Hypothalamus (tissue), 51 donors: Measurements from ENCODE around the gene ERICH4.

ENCODE experiments used
- DNase-seq, 51 donors: peaks; one replicate each; lab custom pipeline; 2025; lab: John Stamatoyannopoulos, UW

ERICH4 gene

DNA sequence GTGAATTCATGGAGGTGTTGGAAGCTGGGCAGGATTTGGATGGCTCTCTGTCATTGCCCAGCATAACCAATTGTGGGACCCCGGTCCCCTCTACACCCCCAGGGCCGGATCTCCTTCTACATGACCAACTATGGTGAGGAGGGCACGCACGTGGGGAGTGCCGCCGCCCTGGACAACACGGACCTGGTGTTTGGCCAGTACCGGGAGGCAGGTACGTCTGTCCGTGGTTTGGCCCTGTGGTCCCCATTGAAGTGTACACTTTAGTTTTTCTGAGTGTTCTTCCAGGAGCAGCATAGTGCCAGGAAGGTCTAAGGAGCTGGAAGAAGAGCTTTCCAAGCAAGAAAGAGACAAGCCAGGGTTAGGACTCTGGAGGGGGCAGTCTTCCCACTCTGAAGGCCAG, 29.0 kb upstream of the ERICH4 start:
- no peak for DNase-seq

DNA sequence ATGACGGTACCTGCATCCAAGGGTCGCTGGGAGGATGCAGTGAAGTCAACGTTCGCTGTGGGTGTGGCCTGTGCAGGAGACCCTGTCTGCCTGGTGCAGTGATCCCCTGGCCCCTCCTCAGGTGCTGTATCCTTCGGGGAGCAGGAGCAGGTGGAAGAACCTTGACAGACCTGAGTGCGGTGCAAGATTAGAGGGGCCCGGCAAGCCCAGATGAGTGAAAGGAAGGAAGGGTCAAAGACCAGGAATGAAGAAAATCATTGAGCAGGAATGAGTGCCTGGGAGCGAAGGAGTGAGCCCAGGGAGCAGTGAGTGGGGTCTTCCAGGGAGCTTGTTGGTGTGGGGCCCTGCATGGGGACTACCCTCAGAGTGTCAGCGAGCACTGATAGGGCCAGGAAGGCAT, 28.5 kb upstream of the ERICH4 start:
- no peak for DNase-seq

DNA sequence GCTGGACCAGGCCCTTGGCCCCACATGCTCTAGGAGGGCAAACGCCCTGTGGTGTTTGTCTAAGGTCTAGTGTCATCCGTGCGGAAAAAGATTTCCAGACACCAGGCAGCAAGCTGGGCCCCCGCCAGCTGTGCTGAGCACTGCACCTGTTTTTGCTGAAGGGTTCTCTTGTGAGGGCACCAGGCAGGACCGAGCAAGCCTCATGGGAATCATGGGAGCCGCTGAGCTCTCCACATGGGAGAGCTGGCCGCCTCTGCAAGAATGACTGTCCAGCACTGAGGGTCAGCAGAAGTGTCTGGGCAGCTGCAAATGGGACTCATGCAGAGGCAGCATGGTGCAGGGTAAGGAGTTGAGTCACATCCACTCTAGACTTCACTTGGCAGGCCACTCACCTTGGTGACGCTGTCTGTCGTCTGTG, 27.8 kb upstream of the ERICH4 start:
- DNase-seq = no peak

DNA sequence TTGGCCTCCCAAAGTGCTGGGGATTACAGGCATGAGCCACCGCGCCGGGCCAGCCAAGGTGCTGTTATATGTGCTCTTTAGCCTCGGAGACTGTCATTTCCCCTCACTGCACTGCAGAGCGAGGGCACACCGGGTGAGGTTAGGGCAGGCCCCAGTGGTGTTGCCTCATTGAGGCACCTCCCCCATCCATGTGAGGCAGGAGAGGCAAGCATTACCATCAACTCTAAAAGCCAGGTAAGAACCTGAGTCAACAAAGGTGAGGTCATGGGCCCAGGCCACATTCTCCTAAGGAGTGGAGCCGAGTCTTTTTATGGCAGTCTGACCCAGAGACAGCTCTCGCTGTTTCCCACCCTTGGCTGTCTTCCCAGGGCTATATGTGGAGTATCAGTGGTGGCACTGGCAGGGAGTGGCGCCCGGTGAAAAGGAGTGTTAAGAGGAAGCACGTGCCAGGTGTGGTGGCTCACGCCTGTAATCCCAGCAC, 26.7 kb upstream of the ERICH4 start:
- DNase-seq = no peak

DNA sequence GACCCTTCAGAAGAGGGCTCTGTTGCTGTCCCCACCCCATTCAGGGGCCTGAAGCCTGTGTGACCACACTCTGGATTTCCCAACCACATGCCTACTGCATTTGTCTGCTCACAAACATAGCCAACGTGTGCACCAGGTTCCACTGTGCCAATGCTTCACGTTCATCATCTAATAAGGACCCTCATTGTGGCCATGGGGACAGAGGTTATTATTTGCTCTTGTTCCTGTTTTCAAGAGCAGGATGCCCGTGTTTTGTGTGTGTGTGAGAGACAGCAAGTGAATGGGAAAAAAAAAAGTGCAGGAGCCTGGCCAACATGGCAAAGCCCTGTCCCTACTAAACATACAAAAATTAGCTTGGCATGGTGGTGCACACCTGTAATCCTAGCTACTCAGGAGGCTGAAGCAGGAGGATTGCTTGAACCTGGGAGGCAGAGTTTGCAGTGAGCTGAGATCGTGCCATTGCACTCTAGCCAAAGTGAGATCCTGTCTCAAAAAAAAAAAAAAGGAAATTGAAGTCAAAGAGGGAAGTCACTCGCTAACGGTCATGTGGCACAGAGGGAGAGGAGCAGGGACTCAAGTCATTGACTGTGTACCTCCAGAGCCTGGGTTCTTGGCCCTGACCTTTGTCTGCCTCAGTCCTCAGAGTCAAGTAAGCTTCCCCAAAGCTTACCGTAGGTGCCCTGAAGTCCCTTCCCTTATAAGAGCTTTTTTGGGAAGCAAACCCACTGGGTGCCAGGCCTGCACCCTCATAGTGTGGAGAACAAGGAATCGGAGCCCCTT, 22.7 kb upstream of the ERICH4 start:
- peak in 3 of 51 donors; percentile 9 to 13 (median 11) for DNase-seq

DNA sequence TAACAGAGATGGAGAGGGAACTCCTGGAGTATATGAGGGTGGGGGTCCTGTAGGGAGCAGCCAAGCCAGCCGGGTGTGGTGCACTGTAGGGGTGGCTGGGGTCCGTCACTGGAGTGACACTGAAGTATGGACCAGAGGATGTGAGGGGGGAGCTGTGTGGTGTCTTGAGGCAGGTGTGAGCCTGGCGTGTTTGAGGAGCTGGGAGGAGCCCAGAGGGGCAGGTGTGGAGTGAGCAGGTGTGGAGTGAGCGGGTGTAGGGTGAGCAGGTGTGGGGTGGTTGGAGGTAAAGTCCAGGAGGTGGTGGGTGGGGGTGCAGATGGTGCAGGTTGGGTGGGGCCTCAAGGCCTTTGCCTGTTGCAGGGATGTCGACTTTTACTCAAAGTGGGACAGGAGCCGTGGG, 21.6 kb upstream of the ERICH4 start:
- DNase-seq = no peak

DNA sequence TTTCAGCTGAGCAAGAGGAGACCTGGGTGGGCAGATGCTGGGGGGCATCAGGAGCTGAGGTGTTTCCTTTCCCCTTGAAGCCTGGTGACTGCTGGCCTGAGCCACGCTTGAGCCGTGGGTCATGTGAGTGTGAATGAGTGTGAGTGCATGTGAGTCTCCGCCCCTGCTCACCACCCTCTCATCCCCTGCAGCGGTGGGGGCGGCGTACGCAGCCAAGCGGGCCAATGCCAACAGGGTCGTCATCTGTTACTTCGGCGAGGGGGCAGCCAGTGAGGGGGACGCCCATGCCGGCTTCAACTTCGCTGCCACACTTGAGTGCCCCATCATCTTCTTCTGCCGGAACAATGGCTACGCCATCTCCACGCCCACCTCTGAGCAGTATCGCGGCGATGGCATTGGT, 21.0 kb upstream of the ERICH4 start:
- no peak for DNase-seq

DNA sequence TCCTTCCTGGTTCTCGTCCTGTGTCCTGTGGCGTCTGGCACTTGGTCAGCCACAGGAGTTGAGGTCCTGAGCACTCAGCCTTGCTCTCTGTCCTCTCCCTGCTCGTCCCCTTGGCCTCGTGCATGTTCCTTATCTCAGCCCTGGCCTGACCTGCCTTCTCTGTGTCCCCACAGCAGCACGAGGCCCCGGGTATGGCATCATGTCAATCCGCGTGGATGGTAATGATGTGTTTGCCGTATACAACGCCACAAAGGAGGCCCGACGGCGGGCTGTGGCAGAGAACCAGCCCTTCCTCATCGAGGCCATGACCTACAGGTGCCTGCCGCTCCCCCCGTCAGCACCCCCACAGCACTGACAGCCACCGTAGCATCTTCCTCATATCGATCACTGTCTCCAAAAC, 20.5 kb upstream of the ERICH4 start:
- DNase-seq = no peak

DNA sequence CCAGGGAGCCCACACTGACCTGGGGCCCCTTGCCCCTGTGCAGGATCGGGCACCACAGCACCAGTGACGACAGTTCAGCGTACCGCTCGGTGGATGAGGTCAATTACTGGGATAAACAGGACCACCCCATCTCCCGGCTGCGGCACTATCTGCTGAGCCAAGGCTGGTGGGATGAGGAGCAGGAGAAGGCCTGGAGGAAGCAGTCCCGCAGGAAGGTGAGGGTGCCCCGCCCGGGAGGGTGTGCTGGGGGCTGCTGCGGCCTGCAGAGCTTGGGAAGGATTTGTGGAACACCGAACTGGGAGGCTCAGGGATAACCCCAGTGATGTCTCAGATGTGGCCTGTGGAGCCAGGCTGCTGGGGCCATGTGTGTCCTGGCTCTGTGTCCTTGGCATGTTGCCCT, 20.0 kb upstream of the ERICH4 start:
- no peak for DNase-seq

DNA sequence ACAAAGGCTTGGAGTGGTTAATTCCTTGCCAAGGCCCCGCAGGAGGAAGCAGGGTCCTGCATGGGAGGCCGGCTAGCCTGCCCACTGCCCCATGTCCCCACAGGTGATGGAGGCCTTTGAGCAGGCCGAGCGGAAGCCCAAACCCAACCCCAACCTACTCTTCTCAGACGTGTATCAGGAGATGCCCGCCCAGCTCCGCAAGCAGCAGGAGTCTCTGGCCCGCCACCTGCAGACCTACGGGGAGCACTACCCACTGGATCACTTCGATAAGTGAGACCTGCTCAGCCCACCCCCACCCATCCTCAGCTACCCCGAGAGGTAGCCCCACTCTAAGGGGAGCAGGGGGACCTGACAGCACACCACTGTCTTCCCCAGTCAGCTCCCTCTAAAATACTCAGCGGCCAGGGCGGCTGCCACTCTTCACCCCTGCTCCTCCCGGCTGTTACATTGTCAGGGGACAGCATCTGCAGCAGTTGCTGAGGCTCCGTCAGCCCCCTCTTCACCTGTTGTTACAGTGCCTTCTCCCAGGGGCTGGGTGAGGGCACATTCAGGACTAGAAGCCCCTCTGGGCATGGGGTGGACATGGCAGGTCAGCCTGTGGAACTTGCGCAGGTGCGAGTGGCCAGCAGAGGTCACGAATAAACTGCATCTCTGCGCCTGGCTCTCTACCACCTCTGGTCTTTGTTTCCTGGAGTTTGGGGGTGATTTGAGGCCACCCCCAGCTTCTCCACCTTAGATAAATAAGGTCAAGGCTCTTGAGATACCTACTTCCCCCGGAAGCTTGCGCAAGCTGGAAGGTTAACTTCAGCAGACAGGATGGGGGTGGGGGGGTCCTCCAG, 18.4 kb upstream of the ERICH4 start:
- no peak for DNase-seq

DNA sequence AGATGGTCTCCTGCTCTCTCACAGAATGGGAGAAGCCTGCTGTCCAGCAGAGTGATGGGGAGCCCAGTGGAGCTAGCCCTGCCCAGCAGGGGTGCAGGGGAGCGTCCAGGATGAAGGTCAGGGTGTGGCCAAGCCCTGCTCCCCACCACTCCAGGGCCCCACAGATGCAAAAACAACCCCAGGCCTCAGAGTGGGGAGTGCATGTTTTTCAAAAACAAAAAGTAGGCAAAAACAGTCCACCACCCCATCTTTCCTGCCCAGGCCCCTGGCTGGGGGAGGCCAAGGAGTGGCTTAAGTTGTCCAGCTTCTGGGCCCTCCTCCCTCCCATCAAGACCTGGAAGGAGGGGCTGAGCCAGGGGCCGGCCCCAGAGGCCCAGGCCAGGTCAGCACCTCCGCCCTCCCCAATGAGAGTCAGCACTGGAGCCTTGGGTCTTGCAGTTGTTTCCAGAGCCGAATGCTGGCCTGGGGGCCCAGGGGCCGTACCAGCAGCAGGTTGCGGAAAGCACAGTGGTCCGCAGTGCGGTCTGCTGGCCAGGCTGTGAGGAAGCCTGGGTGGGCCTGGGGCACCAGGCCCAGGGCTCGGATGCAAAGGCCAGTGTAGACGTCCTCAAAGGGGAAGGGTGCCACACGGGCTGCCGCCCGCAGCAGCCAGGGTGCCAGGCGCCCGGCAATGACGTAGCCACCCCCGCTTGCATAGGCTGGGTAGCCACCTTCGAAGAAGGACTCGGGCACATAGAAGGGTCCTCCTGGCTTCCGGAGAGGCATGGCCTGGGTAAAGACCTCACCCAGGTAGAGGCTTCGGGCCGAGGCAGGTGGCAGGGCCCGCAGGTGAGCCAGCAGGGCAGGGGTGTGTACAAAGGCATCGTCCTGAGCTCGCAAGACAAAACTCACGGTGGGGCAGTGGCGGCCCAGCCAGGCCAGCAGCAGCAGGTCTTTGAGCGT, 17.5 kb upstream of the ERICH4 start:
- no peak for DNase-seq

DNA sequence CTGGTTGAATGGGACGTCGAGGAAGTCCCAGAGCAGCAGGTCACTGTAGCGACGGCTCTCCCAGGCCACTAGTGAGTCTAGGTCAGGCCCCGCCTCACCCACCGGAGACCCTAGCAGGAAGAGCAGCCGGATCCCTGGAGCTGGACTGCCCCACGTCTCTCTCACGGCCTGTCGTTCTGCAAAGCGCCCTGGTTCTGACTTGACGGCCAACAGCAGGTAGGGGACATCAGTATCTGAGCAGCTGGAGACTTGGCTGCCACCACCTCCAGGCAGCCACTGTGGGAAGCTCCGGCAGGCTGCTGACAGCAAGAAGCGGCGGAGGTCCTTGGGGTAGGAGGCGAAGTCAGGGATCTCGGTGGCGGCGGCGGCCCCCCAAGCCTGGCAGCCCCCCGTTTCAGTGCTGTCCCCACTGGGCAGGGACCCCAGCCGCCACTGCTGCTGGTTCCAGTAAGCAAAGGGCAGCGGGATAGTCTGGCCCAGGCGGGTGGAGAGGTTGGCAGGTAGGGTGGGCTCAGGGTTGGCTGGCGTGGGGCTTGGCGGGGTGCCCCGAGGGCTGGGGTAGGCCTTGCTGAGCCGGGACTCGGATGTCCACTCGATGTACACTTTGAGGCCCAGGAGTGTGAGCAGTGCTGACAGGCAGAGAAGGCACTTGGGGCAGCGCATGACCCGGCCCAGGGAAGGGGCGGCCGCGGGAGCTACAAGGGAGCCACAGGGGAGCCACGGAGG, 16.7 kb upstream of the ERICH4 start:
- DNase-seq = no peak

DNA sequence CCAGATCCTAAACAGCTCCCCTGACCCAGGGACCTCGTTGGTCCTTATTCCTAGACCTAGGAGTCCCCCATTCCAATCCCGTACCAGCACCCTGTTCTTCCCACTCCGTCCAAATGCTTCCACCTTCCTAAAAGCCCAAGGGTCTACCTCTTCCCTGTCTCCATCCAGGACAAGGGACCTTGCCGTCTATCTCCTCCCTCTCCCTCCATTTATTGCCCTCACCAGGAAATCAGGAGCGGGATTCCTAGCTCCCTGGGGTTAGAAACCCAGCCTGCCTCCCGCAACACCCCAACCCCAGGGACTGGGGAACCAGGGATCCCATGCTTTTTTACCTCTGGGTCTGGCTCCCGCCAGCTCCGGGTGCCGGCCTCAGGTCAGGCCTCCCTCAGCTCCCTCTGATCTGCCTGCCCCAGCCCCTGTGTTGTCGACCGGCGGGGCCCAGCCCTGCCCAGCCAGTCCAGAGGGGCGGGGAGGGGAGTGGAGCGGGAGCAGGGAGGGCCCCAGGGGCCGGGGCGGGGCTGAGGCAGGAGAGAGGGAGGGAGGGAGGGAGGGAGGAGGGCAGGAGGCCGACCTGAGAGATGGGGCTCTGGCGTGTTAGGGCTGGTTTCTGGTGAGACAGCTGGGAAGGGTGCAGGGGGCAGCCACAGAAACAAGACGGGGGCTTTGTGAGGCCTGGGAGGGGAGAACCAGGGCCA, 15.9 kb upstream of the ERICH4 start, which contains the start of gene B3GNT8:
TSS of gene B3GNT8 (minus strand) at position 423 of the 695 bp plus-strand sequence. CDS start 596 bp downstream, outside the sequence.
- peak in 5 of 51 donors; percentile 1 to 31 (median 19) for DNase-seq

DNA sequence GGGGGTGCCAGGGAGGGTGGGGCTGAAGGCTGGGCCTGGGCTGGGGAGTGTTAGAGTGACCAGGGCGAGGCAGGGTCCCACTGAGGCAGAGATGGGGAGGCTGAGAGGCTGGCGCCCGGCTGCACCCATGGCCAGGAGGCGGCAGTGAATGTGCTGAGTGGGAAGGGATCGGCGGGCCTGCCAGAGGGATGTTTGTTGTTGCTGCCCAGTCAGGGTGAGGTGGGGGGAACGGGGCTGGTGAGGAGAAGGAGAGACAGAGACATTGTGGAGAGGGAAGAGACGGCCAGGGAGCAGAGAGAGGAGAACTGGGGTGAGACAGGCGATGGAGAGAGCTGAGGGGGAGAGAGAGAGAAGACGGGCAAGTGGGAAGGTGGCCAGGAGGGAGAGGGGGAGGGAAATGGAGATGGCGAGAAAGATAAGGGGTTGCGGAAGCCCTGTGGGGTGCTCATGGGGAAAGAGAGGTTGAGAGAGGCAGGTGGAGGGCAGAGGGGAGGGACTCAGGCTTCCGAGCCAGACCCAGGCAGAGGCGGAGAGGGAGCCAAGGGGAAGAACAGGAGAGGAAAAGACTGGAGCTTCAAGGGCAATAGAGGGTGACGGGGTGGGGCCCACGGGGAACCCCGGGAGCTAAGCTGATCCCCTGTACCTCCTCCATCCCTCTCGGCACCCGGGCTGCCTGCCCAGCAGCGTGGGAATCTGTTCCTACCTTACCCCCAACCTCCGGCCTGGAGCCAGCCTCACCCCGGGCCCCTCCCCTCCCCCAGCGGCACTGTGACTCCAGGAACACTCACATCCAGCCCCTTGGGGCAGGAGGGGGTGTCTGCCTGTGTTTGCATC, 15.1 kb upstream of the ERICH4 start:
- peak in 6 of 51 donors; percentile 1 to 31 (median 23) for DNase-seq

DNA sequence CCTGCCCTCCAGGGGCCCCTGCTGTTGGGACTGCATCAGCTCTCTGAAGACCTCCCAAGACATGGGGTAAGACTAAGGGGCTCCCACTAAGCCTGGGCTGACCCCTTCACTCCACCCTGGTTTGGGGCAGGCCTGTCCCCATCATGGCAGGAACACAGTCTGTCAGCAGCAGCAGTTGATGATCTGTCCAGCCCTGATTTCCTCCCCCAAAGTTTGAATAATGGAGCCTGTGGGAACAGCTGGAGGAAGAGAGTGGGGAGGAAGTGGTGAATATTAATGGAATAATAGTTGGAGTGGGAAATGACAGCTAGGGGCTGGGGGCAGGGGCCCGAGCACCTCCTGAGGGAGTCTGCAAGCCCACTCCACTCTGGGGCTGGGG, 14.5 kb upstream of the ERICH4 start:
- DNase-seq = no peak

DNA sequence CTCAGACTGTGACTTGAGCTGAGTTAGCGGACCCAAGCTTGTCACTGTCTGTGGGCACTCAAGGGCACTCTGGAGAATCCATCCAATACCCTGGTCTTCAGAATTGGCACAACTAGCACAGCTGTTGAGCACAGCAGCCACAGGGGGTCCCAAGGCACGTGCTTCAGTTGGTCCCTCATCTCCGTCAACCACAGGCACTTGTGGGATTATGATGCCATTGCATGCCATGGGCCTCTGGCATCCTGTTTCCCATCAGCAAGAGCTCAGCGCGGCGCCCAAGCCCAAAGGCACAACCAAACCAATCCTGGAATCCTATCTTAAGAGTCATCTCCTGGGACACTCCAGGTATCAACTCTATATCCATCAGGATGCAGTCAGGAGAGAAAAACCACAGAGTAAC, 12.0 kb upstream of the ERICH4 start:
- DNase-seq = no peak

DNA sequence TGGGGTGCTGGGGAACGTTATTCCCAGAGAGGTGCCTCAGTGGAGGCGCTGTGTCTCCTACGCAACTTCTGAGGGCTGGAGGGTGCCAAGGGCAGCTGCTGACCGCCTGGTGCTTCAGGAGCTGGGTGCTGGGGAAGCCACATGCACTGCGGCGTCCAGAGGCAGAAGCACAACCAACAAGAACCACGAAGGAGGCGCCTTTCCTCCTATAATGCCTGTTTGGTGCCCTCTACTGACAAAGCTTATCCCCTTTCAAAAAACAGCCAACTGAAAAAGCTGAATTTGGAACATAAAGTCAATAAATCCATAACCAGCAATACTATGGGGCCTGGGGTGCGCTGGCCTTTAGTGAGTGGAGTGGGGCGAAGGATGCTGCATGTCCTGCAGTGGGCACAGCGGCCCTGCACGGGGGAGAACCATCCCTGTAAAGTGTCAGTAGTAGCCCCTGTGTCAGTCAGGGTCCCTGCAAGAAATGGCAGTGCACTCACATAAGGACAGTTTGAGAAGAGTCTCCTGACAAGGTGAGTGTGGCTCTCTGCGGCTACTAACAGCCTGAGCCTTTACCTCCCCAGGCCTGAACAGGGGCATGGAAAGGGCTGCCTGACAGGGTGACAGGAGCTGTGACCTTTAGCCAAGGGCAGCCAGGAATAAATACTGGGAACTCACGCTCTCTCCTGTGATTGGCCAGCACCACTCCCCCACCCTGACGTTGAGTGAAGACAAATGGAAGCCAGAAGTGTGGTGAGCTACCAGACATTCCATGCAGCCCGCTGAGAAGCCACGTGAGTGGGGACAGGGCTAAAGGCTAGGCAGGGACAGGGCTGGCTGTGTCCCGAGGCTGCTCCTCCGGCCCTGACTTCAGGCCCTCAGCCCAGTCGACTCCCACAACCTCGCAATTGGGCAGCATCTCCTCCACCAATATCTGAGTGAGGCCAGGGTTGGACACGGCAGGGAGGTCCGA, 11.2 kb upstream of the ERICH4 start:
- DNase-seq = peak in 4 of 51 donors; percentile 7 to 19 (median 14)
